ENCODE measurements around the gene EIF4B. TPM values are rescaled to one million over a fixed set of nuclear protein-coding genes. Genes with fewer than 3 reads are reported as not detected.
"Not testable (repeated sequence)": the region's sequence is repeated elsewhere in the genome, so short reads cannot be mapped to it uniquely, and the experiment has no call there.

The EIF4B gene
- total and polyA plus RNA-seq, 2 experiments from 2014 or later = 74.8 to 501 TPM

- in situ Hi-C loops (cut with MboI) = loop anchor here (10.0 to 25.0 kb wide), 2 partner anchors 396 to 594 kb away; partner anchors contain the start of gene KRT84
- Histone ChIP-seq H3K4me2 (ENCODE audit: unreplicated experiment) (no peak overlapping the region), H4K20me1 (ENCODE audit: insufficient read depth) (no peaks in the 10 kb centered on the region), H3K79me2 (ENCODE audit: insufficient read depth) (no peaks in the 10 kb centered on the region), H2AFZ (no peak overlapping the region), H3K4me3 (no peak overlapping the region), H3K36me3 (ENCODE audit: low read depth) (no peaks in the 10 kb centered on the region), H3K27ac (no peak overlapping the region), H3K9ac (no peak overlapping the region), H3K27me3 (replicated peaks; ENCODE audit: insufficient read depth) (no peaks in the 10 kb centered on the region), H3K9me2 (ENCODE audit: insufficient read depth) (no peaks in the 10 kb centered on the region), H3K4me1 (ENCODE audit: insufficient read depth) (peaks cover 6% of the 10 kb centered on the region; the same call in 1 of the 2 replicates), H3K9me3 (ENCODE audit: low read depth) (no peaks in the 10 kb centered on the region), H3F3A (ENCODE audit: insufficient read depth) (no peaks in the 10 kb centered on the region)
- 29 to 30% methylated on average over 13 of the region's 13 CpGs for WGBS, 2 experiments (ENCODE audit: low coverage in 1 of 2, low lambda C conversion rate in 2 of 2, missing lambda C conversion rate in 2 of 2)
- TF ChIP-seq EZH2 (IDR thresholded peaks at IDR 0.05; ENCODE audit: insufficient read depth, poor library complexity, severe bottlenecking) (no peak), EZH2phosphoT487 (IDR thresholded peaks at IDR 0.05; ENCODE audit: insufficient read depth, low read depth) (no peak)
- DNase-seq = peak; percentile 94
Observed at GRCh38 chr12:52980650-52981423, 25.4 kb upstream of the EIF4B start.

- Histone ChIP-seq H2AFZ (no peak overlapping the region), H4K20me1 (ENCODE audit: insufficient read depth) (no peaks in the 10 kb centered on the region), H3F3A (ENCODE audit: insufficient read depth) (no peaks in the 10 kb centered on the region), H3K27ac (no peak overlapping the region), H3K4me1 (ENCODE audit: insufficient read depth) (no peaks in the 10 kb centered on the region), H3K27me3 (replicated peaks; ENCODE audit: insufficient read depth) (no peaks in the 10 kb centered on the region), H3K9me3 (ENCODE audit: low read depth) (no peaks in the 10 kb centered on the region), H3K79me2 (ENCODE audit: insufficient read depth) (no peaks in the 10 kb centered on the region), H3K9me2 (ENCODE audit: insufficient read depth) (no peaks in the 10 kb centered on the region), H3K4me2 (ENCODE audit: unreplicated experiment) (no peak overlapping the region), H3K4me3 (no peak overlapping the region), H3K9ac (no peak overlapping the region), H3K36me3 (ENCODE audit: low read depth) (no peaks in the 10 kb centered on the region)
- in situ Hi-C loops (cut with MboI) = loop anchor here (10.0 to 25.0 kb wide), 2 partner anchors 399 to 597 kb away; partner anchors contain the start of gene KRT84
- TF ChIP-seq EZH2 (IDR thresholded peaks at IDR 0.05; ENCODE audit: insufficient read depth, poor library complexity, severe bottlenecking) = no peak
- TF ChIP-seq EZH2phosphoT487 (IDR thresholded peaks at IDR 0.05; ENCODE audit: insufficient read depth, low read depth) = no peak
- 87 to 91% methylated on average over 1 of the region's 1 CpG for WGBS, 2 experiments (ENCODE audit: low coverage in 1 of 2, low lambda C conversion rate in 2 of 2, missing lambda C conversion rate in 2 of 2)
- peak; percentile 52 for DNase-seq
Observed at GRCh38 chr12:52984136-52984535, 22.1 kb upstream of the EIF4B start.

DNA sequence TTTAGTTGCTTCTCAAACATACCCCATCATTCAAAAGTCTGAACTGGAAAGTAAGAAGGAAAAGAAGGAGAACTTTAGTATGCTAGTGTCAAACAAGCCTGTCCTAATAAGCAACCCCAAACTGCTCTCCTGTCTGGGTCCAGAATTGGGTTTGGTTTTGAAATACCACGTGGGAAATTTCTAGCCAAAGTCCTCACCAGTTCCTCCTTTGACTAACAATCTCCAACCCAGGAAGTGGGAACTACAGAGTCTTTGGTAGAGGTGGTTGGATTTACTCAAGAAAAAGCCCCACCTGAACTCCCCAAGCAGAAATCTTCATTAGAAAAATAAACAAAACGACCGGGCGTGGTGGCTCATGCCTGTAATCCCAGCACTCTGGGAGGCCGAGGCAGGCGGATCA is 17.4 kb upstream of the EIF4B start:
- no peak overlapping the region for H2AFZ ChIP-seq
- in situ Hi-C loops (cut with MboI) = loop anchor here (10.0 to 25.0 kb wide), 2 partner anchors 404 to 602 kb away; partner anchors contain the start of gene KRT84
- H4K20me1 ChIP-seq (ENCODE audit: insufficient read depth) = no peaks in the 10 kb centered on the region
- H3K36me3 ChIP-seq (ENCODE audit: low read depth) = no peaks in the 10 kb centered on the region
- no peak overlapping the region for H3K9ac ChIP-seq
- no peak overlapping the region for H3K27ac ChIP-seq
- TF ChIP-seq EZH2 (IDR thresholded peaks at IDR 0.05; ENCODE audit: insufficient read depth, poor library complexity, severe bottlenecking) (no peak), EZH2phosphoT487 (IDR thresholded peaks at IDR 0.05; ENCODE audit: insufficient read depth, low read depth) (no peak)
- no peaks in the 10 kb centered on the region for H3K27me3 ChIP-seq (replicated peaks; ENCODE audit: insufficient read depth)
- no peak overlapping the region for H3K4me2 ChIP-seq (ENCODE audit: unreplicated experiment)
- no peaks in the 10 kb centered on the region for H3K9me2 ChIP-seq (ENCODE audit: insufficient read depth)
- no peaks in the 10 kb centered on the region for H3K79me2 ChIP-seq (ENCODE audit: insufficient read depth)
- H3K9me3 ChIP-seq (ENCODE audit: low read depth) = no peaks in the 10 kb centered on the region
- no peak for DNase-seq
- peaks cover 7% of the 10 kb centered on the region; the same call in 1 of the 2 replicates for H3F3A ChIP-seq (ENCODE audit: insufficient read depth)
- H3K4me1 ChIP-seq (ENCODE audit: insufficient read depth) = no peaks in the 10 kb centered on the region
- 93 to 95% methylated on average over 6 of the region's 6 CpGs for WGBS, 2 experiments (ENCODE audit: low coverage in 1 of 2, low lambda C conversion rate in 2 of 2, missing lambda C conversion rate in 2 of 2)
- H3K4me3 ChIP-seq = no peak overlapping the region

- Histone ChIP-seq H3K9ac (no peak overlapping the region), H3K9me2 (ENCODE audit: insufficient read depth) (no peaks in the 10 kb centered on the region), H3K9me3 (ENCODE audit: low read depth) (no peaks in the 10 kb centered on the region), H3K4me3 (no peak overlapping the region), H3F3A (ENCODE audit: insufficient read depth) (peaks cover 7% of the 10 kb centered on the region; the same call in 1 of the 2 replicates), H3K36me3 (ENCODE audit: low read depth) (no peaks in the 10 kb centered on the region), H2AFZ (no peak overlapping the region), H3K27me3 (replicated peaks; ENCODE audit: insufficient read depth) (no peaks in the 10 kb centered on the region), H3K27ac (no peak overlapping the region), H3K4me1 (ENCODE audit: insufficient read depth) (no peaks in the 10 kb centered on the region), H4K20me1 (ENCODE audit: insufficient read depth) (no peaks in the 10 kb centered on the region), H3K79me2 (ENCODE audit: insufficient read depth) (no peaks in the 10 kb centered on the region), H3K4me2 (ENCODE audit: unreplicated experiment) (no peak overlapping the region)
- in situ Hi-C loops (cut with MboI) = loop anchor here (25.0 kb wide), 1 partner anchor 603 kb away; the partner anchor contains the start of gene KRT84
- TF ChIP-seq EZH2phosphoT487 (IDR thresholded peaks at IDR 0.05; ENCODE audit: insufficient read depth, low read depth) (no peak), EZH2 (IDR thresholded peaks at IDR 0.05; ENCODE audit: insufficient read depth, poor library complexity, severe bottlenecking) (no peak)
- WGBS, 2 experiments (ENCODE audit: low coverage in 1 of 2, low lambda C conversion rate in 2 of 2, missing lambda C conversion rate in 2 of 2) = 31 to 36% methylated on average over 4 of the region's 4 CpGs
- peak; percentile 63 for DNase-seq
Observed at GRCh38 chr12:52990206-52990605, 16.1 kb upstream of the EIF4B start.

DNA sequence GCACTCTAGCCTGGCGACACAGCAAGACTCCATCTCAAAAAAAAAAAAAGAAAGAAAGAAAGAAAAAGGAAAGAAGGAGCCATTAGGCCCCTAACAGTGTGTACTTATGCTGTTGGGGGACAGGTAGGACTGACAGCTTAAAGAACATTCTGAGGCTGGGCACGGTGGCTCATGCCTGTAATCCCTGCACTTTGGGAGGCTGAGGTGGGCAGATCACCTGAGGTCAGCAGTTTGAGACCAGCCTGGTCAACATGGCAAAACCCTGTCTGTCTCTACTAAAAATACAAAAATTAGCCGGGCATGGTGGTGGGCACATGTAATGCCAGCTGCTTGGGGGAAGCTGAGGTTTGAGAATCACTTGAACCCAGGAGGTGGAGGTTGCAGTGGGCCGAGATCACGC is 14.0 kb upstream of the EIF4B start:
- H3K9ac ChIP-seq; H3K79me2 ChIP-seq (ENCODE audit: insufficient read depth); H4K20me1 ChIP-seq (ENCODE audit: insufficient read depth); H3K9me2 ChIP-seq (ENCODE audit: insufficient read depth); H3K4me1 ChIP-seq (ENCODE audit: insufficient read depth); H3F3A ChIP-seq (ENCODE audit: insufficient read depth); H2AFZ ChIP-seq; H3K36me3 ChIP-seq (ENCODE audit: low read depth); H3K9me3 ChIP-seq (ENCODE audit: low read depth); H3K27ac ChIP-seq; H3K27me3 ChIP-seq (replicated peaks; ENCODE audit: insufficient read depth); H3K4me2 ChIP-seq (ENCODE audit: unreplicated experiment); DNase-seq; H3K4me3 ChIP-seq: not testable (repeated sequence)
- WGBS, 2 experiments (ENCODE audit: low coverage in 1 of 2, low lambda C conversion rate in 2 of 2, missing lambda C conversion rate in 2 of 2) = 87 to 95% methylated on average over 5 of the region's 5 CpGs
- in situ Hi-C loops (cut with MboI) = loop anchor here (25.0 kb wide), 1 partner anchor 605 kb away; the partner anchor contains the start of gene KRT84
